GM18951 (cell line): Measurements from ENCODE around the gene AQP1.

Source experiments
- POLR2A ChIP-seq: IDR thresholded peaks from 4 replicates; pipeline ENCODE4 v1.6.1; 2011; ENCODE audit warnings: mild to moderate bottlenecking; ENCODE audit not compliant: insufficient read length, insufficient read depth; ENCODE audit errors: extremely low read depth
- in situ Hi-C: fragments of 300-500 bp; cut with MboI; formaldehyde crosslinking; loops from one replicate; pipeline ENCODE4 v1.12.0; 2022; ENCODE audit warnings: low sequenced_read_pairs, mixed read lengths, inconsistent platforms; ENCODE audit not compliant: unreplicated experiment

AQP1 gene

DNA sequence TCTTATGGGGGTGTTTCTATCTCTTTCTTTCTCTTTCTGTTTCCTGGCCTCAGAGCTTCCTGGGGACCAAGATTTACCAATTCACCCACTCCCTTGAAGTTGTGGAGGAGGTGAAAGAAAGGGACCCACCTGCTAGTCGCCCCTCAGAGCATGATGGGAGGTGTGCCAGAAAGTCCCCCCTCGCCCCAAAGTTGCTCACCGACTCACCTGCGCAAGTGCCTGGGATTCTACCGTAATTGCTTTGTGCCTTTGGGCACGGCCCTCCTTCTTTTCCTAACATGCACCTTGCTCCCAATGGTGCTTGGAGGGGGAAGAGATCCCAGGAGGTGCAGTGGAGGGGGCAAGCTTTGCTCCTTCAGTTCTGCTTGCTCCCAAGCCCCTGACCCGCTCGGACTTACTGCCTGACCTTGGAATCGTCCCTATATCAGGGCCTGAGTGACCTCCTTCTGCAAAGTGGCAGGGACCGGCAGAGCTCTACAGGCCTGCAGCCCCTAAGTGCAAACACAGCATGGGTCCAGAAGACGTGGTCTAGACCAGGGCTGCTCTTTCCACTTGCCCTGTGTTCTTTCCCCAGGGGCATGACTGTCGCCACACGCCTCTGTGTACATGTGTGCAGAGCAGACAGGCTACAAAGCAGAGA lies 12.2 kb downstream of the AQP1 start:
- in situ Hi-C loops = no loop called here
- TF ChIP-seq POLR2A = no peak

DNA sequence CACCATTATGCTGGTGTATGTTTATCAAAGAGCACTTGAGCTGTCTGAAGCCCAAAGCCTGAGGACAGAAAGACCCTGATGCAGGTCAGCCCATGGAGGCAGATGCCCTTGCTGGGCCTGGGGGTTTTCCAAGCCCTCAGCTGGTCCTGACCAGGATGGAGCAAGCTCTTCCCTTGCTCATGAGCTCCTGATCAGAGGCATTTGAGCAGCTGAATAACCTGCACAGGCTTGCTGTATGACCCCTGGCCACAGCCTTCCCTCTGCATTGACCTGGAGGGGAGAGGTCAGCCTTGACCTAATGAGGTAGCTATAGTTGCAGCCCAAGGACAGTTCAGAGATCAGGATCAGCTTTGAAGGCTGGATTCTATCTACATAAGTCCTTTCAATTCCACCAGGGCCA lies 13.0 kb downstream of the AQP1 start:
- in situ Hi-C loops = no loop called here
- no peak for TF ChIP-seq POLR2A

DNA sequence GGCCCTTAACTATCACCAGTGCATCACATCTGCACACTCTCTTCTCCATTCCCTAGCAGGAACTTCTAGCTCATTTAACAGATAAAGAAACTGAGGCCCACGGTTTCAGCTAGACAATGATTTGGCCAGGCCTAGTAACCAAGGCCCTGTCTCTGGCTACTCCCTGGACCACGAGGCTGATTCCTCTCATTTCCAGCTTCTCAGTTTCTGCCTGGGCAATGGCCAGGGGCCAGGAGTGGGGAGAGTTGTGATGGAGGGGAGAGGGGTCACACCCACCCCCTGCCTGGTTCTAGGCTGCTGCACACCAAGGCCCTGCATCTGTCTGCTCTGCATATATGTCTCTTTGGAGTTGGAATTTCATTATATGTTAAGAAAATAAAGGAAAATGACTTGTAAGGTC lies 13.5 kb downstream of the AQP1 start:
- in situ Hi-C loops = no loop called here
- TF ChIP-seq POLR2A = no peak

DNA sequence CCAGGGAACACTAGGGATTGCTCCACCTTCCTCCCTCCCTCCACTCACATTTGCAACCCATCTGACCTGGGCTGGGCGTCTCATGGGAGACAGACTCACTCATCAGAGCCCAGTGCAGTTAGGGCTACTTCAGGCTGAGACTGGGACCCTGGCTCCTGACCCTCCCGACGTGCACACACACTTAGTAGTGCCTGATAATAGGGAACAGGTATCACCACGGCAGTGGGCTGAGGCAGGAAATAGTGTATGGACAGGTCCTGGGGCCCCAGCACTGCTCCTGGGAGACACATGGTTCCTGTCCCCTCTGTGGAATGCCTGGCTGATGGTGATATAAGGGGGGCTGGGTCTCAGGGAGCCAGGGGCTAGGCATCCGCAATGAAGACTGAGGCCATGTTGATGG lies 14.3 kb downstream of the AQP1 start:
- in situ Hi-C loops = no loop called here
- TF ChIP-seq POLR2A = no peak

DNA sequence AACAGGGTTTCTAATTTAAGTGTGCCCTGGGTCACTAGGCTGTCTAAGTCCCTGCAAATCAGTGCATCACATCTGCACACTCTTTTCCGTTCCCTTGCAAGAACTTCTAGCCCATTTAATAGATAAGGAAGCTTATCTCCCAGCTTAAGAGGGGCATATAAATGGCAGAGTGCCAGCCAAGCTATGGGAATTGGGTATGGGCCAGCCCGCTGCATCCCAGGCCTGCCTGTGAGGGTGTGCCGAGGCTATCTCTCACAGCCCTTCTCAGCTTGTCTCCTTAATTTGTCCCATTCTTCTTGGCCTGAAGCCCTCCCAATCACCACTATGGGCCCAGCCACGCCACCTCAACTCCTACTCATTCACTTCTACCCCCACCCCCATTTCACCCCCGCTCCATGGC lies 14.7 kb downstream of the AQP1 start:
- in situ Hi-C loops = no loop called here
- no peak for TF ChIP-seq POLR2A

DNA sequence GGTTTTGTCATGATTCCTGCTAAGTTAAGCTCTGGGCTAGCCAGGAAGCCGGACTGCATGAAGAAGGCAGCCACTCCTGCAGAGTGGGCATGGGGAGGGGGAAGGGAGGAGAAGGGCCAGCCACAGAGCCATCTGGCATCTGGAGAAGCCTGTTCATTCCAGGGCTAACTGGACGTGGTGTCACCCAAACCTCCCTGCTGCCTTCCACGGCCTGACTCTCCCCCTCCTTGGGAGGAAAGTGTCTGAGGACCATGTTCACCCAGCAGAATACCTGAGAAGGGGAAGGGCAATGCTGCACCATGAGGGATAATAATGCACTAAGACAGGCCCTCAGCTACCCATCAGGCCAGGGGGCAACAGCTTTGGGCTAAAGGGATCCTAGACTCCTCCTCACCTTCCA lies 15.4 kb downstream of the AQP1 start:
- in situ Hi-C loops = no loop called here
- TF ChIP-seq POLR2A = no peak

DNA sequence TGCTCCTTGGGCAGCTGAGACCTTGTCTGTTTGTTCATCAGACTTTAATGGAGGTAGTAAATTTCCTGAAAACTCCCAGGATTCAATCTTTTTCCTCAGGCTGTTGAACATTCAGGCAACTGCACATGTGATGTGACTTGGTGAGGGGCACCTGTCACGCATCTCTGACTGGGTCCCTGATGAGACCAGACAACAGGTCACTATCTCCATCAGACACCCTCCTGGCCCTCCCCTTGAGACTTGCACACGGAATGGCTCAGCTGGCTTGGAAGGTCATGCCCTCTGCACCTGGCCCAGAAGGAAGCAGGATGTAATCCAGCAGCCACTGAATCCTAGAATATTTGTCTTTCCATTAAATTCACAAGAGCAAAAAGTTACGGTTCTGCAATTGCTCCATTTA lies 15.9 kb downstream of the AQP1 start:
- TF ChIP-seq POLR2A = no peak
- in situ Hi-C loops = no loop called here

DNA sequence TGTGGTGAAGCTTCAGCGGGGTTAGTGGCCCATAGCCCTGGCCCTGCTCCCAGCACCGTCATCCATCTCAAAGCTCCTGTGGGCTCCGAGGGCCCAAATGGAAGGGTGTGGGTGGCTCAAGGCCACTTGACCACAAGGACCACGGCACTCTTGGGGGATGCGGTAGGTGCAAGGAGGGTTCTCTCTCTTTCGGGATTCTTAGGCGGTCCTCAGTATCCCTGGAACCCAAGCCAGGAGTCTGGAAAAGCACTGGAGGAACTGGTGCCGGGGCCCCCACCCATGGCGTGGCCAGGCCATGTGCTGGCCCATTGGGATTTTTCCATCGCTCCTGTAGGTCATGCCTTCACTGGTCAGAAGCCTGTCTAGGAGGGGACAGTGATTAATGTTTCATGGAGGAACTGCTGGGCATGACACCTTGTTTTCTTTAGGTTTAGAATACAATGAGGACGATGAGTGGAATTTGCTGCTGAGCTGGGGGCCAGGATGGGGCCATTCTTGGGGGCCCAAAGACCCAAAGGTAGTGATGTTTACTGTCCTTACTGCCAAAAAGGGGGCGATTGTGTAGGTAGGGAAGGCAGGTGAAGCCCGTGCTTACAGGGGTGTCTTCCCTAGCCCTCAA lies 16.7 kb downstream of the AQP1 start:
- in situ Hi-C loops = no loop called here
- no peak for TF ChIP-seq POLR2A

DNA sequence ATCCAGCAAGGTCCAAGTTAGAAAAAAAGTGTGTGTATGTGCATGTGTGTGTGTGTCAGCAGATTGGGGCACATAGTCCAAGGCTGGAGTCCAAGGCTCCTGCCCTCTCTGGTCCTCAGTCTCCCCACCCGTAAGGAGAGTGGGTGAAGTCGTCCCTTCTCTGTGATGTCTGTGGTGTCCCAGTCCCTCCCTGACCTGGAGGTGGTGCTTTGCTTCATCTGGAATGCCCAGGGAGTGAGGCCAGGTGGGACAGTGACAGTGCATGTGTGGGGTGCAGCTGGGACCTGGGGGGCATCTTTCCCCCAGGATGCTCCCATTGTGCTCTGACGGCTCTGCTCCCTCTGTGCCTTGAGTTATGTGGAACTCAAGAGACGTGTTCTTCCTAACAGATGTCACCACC lies 18.0 kb downstream of the AQP1 start:
- in situ Hi-C loops = no loop called here
- TF ChIP-seq POLR2A = no peak

DNA sequence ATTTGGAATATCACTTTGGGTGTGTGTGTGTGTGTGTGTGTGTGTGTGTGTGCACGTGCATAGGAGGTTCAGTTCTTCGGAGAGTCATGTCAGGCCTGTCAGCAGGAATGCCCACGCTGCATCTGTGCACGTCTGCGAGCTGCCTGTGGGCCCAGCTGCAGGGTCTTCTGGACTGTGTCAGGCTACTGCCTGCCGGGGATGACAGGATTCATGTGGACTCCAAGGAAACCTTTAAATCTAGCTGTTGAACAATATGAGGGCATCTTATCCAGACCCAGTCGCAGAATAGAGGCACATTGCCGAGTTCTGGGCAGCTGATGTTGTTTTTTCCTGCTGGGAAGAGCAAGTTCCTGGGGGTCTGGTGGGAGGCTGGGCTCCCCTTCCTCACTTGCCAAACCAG lies 19.0 kb downstream of the AQP1 start:
- in situ Hi-C loops = no loop called here

DNA sequence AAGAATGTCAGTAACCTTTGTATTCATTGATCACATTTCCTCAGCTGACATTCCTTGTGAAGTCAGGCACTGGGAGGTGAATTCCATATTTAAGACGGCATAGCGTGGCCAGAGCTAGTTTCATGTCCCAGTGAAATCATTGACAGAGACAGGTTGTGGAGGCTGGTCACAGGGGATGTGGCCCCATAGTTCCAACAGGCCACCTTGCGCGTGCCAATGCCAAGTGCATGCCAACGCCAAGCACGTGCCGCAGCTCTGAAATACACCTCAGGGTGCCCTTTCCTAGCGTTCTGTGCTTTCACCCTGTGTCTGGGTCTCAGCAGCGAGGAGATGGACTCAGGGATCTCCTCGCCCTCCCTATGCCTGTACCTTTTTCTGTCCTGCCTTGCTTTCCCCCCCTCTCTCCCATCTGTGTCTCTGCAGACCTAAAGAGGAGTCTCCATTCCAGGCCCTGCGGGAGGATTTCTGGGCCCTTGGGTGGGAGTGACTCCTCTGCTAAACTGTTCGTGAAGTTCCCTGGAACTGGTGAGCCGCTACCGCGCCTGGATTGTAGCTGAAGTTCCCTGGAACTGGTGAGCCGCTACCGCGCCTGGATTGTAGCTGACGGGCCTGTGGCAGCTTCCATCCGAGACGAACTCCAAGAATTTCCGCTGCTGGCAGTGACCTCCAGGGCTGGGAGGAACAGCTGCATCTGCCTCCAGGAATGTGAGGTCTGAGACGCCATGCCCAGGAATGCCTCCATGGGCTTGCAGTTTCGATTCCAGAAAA lies 19.7 kb downstream of the AQP1 start:
- in situ Hi-C loops = no loop called here
- TF ChIP-seq POLR2A = no peak

More for the DNA sequence above, 19.0 kb downstream of the AQP1 start:
- no peak for TF ChIP-seq POLR2A

DNA sequence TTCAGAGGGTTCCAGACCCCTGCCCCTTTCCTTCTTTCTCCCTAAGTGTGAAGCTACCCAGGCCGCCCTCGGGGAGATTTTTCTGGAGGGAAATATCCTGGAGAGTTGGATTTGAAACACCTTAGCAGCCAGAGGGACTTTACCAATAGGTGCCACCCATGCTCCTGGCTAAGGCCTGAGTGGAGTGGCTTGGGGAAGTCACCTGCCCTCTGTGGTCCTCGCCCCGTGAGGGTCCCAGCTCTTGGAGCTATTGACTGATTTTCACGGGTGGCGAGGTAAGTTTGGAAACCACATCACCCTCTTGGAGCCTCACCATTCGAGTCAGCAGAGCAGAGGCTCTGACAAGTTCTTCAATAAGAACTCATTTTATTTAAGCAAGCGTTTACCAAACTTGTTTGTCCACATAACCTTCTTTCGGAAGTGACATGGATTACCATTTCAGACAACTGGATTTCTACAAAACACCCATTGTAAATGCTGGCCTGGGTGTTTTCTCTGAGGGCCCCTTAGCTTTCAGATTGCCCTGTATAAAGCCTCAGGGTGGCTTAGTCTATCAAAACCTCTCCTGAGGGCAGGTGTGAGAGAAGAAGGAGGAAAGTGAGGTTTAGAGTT lies 20.4 kb downstream of the AQP1 start:
- in situ Hi-C loops = no loop called here
- TF ChIP-seq POLR2A = no peak

DNA sequence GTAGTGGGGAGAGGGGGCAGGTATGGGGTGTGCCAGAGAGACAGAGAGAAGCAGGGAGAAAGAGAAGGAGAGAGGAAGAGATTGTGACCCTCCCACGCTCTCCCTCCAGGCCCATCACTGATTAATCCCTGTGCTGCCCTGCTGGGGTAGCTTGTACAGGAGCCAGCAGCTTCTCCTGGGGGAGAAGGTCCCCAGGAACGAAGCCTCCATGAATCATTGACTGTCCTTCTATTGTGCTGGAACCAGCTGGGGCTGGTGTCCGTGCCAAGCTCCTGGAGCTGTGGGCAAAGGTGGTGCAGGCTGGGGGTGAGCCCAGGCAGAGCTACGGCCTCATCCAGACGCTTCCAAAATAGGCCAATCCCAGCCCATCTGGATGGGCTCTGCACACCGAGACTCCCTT lies 20.9 kb downstream of the AQP1 start:
- in situ Hi-C loops = no loop called here
- TF ChIP-seq POLR2A = no peak

DNA sequence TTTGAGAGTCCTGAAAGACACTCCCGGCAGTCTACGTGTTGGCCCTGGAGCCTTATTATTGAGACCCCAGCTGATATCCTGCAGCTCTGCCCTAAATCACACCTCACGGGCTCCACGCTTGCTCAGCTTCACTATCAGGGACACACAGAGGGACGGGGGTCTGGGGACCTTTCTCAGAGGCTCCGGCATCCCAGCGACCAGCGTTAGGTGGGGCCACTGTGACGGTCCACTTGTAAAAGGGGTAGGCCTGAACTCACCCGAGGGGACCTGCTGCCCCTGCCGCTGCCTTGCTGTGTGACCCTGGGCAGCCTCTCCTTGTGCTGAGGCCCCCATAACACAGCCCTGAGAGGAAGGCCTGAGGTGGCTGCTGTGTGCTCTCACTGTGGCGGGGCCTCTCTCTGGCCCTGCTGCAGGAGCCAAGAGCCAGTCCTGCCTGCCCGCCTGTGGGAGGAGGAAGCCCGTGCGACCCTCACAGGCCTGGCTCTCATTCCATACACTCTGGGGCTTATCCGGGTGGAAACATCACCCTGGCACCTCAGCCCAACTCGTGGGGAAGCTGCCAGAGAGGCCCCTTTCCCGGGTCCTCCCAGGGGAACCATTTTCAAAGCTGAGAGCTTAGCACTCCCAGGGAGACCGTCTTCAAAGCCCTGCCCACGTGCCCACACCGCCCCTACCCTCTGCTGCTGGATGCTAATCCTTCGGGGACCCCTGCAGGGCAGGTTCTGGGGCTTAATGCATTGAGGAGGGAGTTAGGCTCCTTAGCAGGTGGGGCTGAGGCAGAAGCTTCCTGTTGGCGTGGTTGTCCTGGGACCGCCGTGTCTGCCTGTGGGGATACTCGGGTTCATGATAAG lies 21.7 kb downstream of the AQP1 start:
- TF ChIP-seq POLR2A = no peak
- in situ Hi-C loops = no loop called here
